ENCODE measurements around the gene DUOXA2. TPM values are rescaled to one million over a fixed set of nuclear protein-coding genes. Genes with fewer than 3 reads are reported as not detected.

Gene DUOXA2
- total and polyA plus RNA-seq, 4 donors = 0.48 to 0.98 (median 0.98) TPM; not detected in 1

GRCh38 chr15:45162771-45163507, 48.8 kb downstream of the DUOXA2 start:
- ATAC-seq (ENCODE audit: insufficient read depth, low FRiP score) (peak; percentile 39), DNase-seq (peak; percentile 84 to 88 (median 86))
- H3K9ac ChIP-seq (ENCODE audit: insufficient read depth in 1 of 2, low read length in 2 of 2) = no peak overlapping the region
- peaks cover 0 to 22% (median 4%) of the 10 kb centered on the region in 5 donors for H3K4me1 ChIP-seq (ENCODE audit: control insufficient read depth in 5 of 5, insufficient read depth in 5 of 5, low read length in 5 of 5)
- no peaks in the 10 kb centered on the region for H3K9me3 ChIP-seq (ENCODE audit: control insufficient read depth in 4 of 4, insufficient read depth in 3 of 4, low read length in 3 of 4)
- peak overlapping the region in 1 of 2 donors; percentile 8 for H3K27ac ChIP-seq (ENCODE audit: low read depth in 1 of 2, low read length in 1 of 2)
- WGBS, 2 donors = 16 to 18% methylated on average over 7 of the region's 7 CpGs
- no peaks in the 10 kb centered on the region for H3K27me3 ChIP-seq (ENCODE audit: control insufficient read depth in 3 of 3, insufficient read depth in 3 of 3, low read length in 2 of 3)
- peaks cover 0 to 7% (median 0%) of the 10 kb centered on the region in 4 donors for H3K36me3 ChIP-seq (ENCODE audit: control insufficient read depth in 4 of 4, insufficient read depth in 4 of 4, low read length in 4 of 4)
- no peak overlapping the region for H3K4me3 ChIP-seq
- peak; percentile 90 for TF ChIP-seq CTCF (IDR thresholded peaks at IDR 0.05; ENCODE audit: control extremely low read depth, extremely low read depth)

DNA sequence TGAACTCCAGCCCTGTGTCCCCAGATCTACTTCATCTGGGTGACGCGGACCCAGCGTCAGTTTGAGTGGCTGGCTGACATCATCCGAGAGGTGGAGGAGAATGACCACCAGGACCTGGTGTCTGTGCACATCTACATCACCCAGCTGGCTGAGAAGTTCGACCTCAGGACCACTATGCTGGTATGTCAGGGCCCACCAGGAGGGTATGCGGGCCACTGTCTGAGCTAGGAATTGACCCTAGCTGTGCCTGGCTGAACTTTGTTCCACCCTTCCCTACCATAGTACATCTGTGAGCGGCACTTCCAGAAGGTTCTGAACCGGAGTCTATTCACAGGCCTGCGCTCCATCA, 49.4 kb downstream of the DUOXA2 start:
- ATAC-seq (ENCODE audit: insufficient read depth, low FRiP score) (no peak), DNase-seq (no peak)
- H3K27me3 ChIP-seq (ENCODE audit: control insufficient read depth in 3 of 3, insufficient read depth in 3 of 3, low read length in 2 of 3) = no peaks in the 10 kb centered on the region
- WGBS, 2 donors = 82 to 85% methylated on average over 9 of the region's 9 CpGs
- no peaks in the 10 kb centered on the region for H3K9me3 ChIP-seq (ENCODE audit: control insufficient read depth in 4 of 4, insufficient read depth in 3 of 4, low read length in 3 of 4)
- peak overlapping the region in 1 of 2 donors; percentile 8 for H3K27ac ChIP-seq (ENCODE audit: low read depth in 1 of 2, low read length in 1 of 2)
- peaks cover 0 to 7% (median 1%) of the 10 kb centered on the region in 4 donors for H3K36me3 ChIP-seq (ENCODE audit: control insufficient read depth in 4 of 4, insufficient read depth in 4 of 4, low read length in 4 of 4)
- no peak overlapping the region for H3K4me3 ChIP-seq
- no peak for TF ChIP-seq CTCF (IDR thresholded peaks at IDR 0.05; ENCODE audit: control extremely low read depth, extremely low read depth)
- peaks cover 0 to 22% (median 4%) of the 10 kb centered on the region in 5 donors for H3K4me1 ChIP-seq (ENCODE audit: control insufficient read depth in 5 of 5, insufficient read depth in 5 of 5, low read length in 5 of 5)
- H3K9ac ChIP-seq (ENCODE audit: insufficient read depth in 1 of 2, low read length in 2 of 2) = no peak overlapping the region

- H3K36me3 ChIP-seq (ENCODE audit: control insufficient read depth in 4 of 4, insufficient read depth in 4 of 4, low read length in 4 of 4) = peaks cover 0 to 5% (median 1%) of the 10 kb centered on the region in 4 donors
- H3K4me1 ChIP-seq (ENCODE audit: control insufficient read depth in 5 of 5, insufficient read depth in 5 of 5, low read length in 5 of 5) = peaks cover 0 to 22% (median 4%) of the 10 kb centered on the region in 5 donors
- no peak overlapping the region for H3K4me3 ChIP-seq
- no peaks in the 10 kb centered on the region for H3K27me3 ChIP-seq (ENCODE audit: control insufficient read depth in 3 of 3, insufficient read depth in 3 of 3, low read length in 2 of 3)
- H3K9ac ChIP-seq (ENCODE audit: insufficient read depth in 1 of 2, low read length in 2 of 2) = no peak overlapping the region
- WGBS, 2 donors = 88 to 97% methylated on average over 1 of the region's 1 CpG
- H3K27ac ChIP-seq (ENCODE audit: low read depth in 1 of 2, low read length in 1 of 2) = peak overlapping the region in 1 of 2 donors; percentile 20
- H3K9me3 ChIP-seq (ENCODE audit: control insufficient read depth in 4 of 4, insufficient read depth in 3 of 4, low read length in 3 of 4) = no peaks in the 10 kb centered on the region
- TF ChIP-seq CTCF (IDR thresholded peaks at IDR 0.05; ENCODE audit: control extremely low read depth, extremely low read depth) = no peak
- no peak for DNase-seq
- no peak for ATAC-seq (ENCODE audit: insufficient read depth, low FRiP score)
Observed at GRCh38 chr15:45164914-45165313, 50.8 kb downstream of the DUOXA2 start.
